OCI-LY7 (cell line): ENCODE results near the gene PRSS1.

ENCODE experiments used
- CTCF ChIP-seq: fragments of 200-600 bp; sonication (generic); conservative IDR thresholded peaks from 2 replicates; pipeline ENCODE4 v1.5.1; 2014; ENCODE audit warnings: mild to moderate bottlenecking, antibody characterized with exemption, low read length, moderate library complexity, mixed read lengths
- EZH2phosphoT487 ChIP-seq: fragments of 200-600 bp; sonication (generic); IDR thresholded peaks from 2 replicates; pipeline ENCODE4 v1.6.1; 2018; ENCODE audit warnings: low read depth, borderline replicate concordance, mild to moderate bottlenecking, mixed run types, antibody characterized with exemption, low read length, moderate library complexity, mixed read lengths

DNA sequence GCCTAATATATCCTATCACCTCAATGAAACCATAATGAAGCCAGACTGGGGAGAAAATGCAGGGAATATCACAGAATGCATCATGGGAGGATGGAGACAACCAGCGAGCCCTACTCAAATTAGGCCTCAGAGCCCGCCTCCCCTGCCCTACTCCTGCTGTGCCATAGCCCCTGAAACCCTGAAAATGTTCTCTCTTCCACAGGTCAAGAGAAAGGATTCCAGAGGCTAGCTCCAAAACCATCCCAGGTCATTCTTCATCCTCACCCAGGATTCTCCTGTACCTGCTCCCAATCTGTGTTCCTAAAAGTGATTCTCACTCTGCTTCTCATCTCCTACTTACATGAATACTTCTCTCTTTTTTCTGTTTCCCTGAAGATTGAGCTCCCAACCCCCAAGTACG lies 53.0 kb downstream of the PRSS1 start:
- TF ChIP-seq CTCF (no peak), EZH2phosphoT487 (no peak)
